Fibroblast of lung (primary cell): ENCODE data around the gene TANGO6. TPM values are rescaled to one million over a fixed set of nuclear protein-coding genes. Genes with fewer than 3 reads are reported as not detected.

Experiments used
- DNase-seq, 2 donors: peaks; one replicate each; pipeline versions ENCODE4 v3.0.0 to v3.0.0-alpha.2; 2010; ENCODE audit warnings: low read depth in 2 of 2
- H2AFZ ChIP-seq: 2 replicates; pipeline ENCODE4 v1.5.1; 2012; ENCODE audit warnings: low read length, control low read depth, inconsistent platforms
- H3K27ac ChIP-seq: 2 replicates; pipeline ENCODE4 v1.5.1; 2011; ENCODE audit warnings: low read length, control low read depth; ENCODE audit not compliant: insufficient read depth
- H3K27me3 ChIP-seq: 2 replicates; pipeline ENCODE4 v1.5.1; 2011; ENCODE audit warnings: mild to moderate bottlenecking, low read length; ENCODE audit not compliant: control insufficient read depth, insufficient read depth
- H3K36me3 ChIP-seq: 2 replicates; pipeline ENCODE4 v1.5.1; 2011; ENCODE audit warnings: low read length; ENCODE audit not compliant: control insufficient read depth, insufficient read depth
- H3K4me1 ChIP-seq: 2 replicates; pipeline ENCODE4 v1.5.1; 2011; ENCODE audit warnings: low read length; ENCODE audit not compliant: control insufficient read depth, insufficient read depth; ENCODE audit errors: extremely low read depth
- H3K4me2 ChIP-seq: 2 replicates; pipeline ENCODE4 v1.5.1; 2011; ENCODE audit warnings: low read length, control low read depth; ENCODE audit not compliant: insufficient read depth; ENCODE audit errors: extremely low read depth
- H3K4me3 ChIP-seq, 4 experiments: fragments of 200-600 bp in 1 of 4; sonication (generic) in 1 of 4; replicated peaks in 1 of 4; 2 replicates each; pipeline ENCODE4 v1.5.1; 2011 to 2016; ENCODE audit warnings: low read length in 4 of 4, low read depth in 3 of 4, mild to moderate bottlenecking in 3 of 4, control low read depth in 2 of 4, inconsistent platforms in 1 of 4, mixed read lengths in 1 of 4; ENCODE audit not compliant: insufficient read depth in 1 of 4; ENCODE audit errors: control extremely low read depth in 1 of 4
- H3K79me2 ChIP-seq: 2 replicates; pipeline ENCODE4 v1.5.1; 2012; ENCODE audit warnings: mild to moderate bottlenecking, low read length, inconsistent platforms; ENCODE audit not compliant: control insufficient read depth, insufficient read depth
- H3K9ac ChIP-seq: 2 replicates; pipeline ENCODE4 v1.5.1; 2011; ENCODE audit warnings: mild to moderate bottlenecking, low read length, control low read depth; ENCODE audit not compliant: insufficient read depth
- H3K9me3 ChIP-seq: 2 replicates; pipeline ENCODE4 v1.5.1; 2012; ENCODE audit warnings: low read depth, low read length; ENCODE audit not compliant: control insufficient read depth, insufficient read depth
- H4K20me1 ChIP-seq: 2 replicates; pipeline ENCODE4 v1.5.1; 2011; ENCODE audit warnings: low read length; ENCODE audit not compliant: control insufficient read depth, insufficient read depth; ENCODE audit errors: extremely low read depth
- EZH2 ChIP-seq: IDR thresholded peaks from 2 replicates; pipeline ENCODE4 v1.5.1; 2012; ENCODE audit warnings: low read length, control low read depth, mild to moderate bottlenecking; ENCODE audit errors: missing control alignments
- polyA plus RNA-seq, 2 donors: library from polyadenylated mRNA; depleted of rRNA in 1 of 2; stranded (reverse) in 1 of 2; unstranded in 1 of 2; fragments of >200 nt; gene quantifications; 2 replicates each; pipeline ENCODE4 v1.2.1, GENCODE V29; 2011 to 2012; ENCODE audit warnings: missing spikeins in 1 of 2
- total RNA-seq: library from RNA; depleted of rRNA; stranded (reverse); fragments of >200 nt; gene quantifications from 2 replicates; pipeline ENCODE4 v1.2.1, GENCODE V29; 2014
- TF ChIP-seq, protein P1 (sequence below), 2 donors: IDR thresholded peaks in 1 of 2; conservative IDR thresholded peaks in 1 of 2; 1 replicate in 1 of 2; 2 replicates in 1 of 2; pipeline ENCODE4 v1.5.1; 2011 to 2012; ENCODE audit warnings: low read length in 2 of 2, control low read depth in 1 of 2, inconsistent platforms in 1 of 2, low read depth in 1 of 2, mild to moderate bottlenecking in 1 of 2

Gene TANGO6
- total and polyA plus RNA-seq, 2 donors (not counting 1 experiment from before 2014, with no cell fraction given), result 6.5 to 29.9 TPM

DNA sequence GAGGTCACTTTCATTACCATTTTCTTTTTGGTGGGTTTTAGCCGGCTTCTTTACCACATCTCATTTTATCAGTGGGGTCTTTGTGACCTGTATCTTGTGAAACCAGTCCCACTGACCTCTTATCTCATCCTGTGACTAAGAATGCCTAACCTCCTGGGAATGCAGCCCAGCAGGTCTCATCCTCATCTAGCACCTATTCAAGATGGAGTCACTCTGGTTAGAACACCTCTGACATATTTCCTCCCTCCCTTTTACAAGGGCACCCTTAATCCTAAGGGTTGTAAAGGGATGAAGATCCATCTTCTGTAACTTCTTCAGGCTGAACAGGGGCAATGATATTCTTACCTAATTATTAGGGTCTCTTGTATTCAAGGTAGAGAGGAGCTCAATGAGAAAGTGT is 154.2 kb downstream of the TANGO6 start:
- DNase-seq, result no peak
- TF ChIP-seq EZH2, result no peak
- TF ChIP-seq, protein P1, sequence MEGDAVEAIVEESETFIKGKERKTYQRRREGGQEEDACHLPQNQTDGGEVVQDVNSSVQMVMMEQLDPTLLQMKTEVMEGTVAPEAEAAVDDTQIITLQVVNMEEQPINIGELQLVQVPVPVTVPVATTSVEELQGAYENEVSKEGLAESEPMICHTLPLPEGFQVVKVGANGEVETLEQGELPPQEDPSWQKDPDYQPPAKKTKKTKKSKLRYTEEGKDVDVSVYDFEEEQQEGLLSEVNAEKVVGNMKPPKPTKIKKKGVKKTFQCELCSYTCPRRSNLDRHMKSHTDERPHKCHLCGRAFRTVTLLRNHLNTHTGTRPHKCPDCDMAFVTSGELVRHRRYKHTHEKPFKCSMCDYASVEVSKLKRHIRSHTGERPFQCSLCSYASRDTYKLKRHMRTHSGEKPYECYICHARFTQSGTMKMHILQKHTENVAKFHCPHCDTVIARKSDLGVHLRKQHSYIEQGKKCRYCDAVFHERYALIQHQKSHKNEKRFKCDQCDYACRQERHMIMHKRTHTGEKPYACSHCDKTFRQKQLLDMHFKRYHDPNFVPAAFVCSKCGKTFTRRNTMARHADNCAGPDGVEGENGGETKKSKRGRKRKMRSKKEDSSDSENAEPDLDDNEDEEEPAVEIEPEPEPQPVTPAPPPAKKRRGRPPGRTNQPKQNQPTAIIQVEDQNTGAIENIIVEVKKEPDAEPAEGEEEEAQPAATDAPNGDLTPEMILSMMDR (conservative IDR thresholded peaks at IDR 0.05 in 1 of 2, IDR thresholded peaks at IDR 0.05 in 1 of 2; ENCODE audit: low read depth in 1 of 2, low read length in 2 of 2), result no peak
- H3K27ac ChIP-seq, result no peak overlapping the region
- no peaks in the 10 kb centered on the region for H4K20me1 ChIP-seq
- no peaks in the 10 kb centered on the region for H3K9me3 ChIP-seq
- no peak overlapping the region for H2AFZ ChIP-seq
- H3K27me3 ChIP-seq, result no peaks in the 10 kb centered on the region
- H3K4me2 ChIP-seq, result no peak overlapping the region
- no peaks in the 10 kb centered on the region for H3K79me2 ChIP-seq
- no peaks in the 10 kb centered on the region for H3K4me1 ChIP-seq
- no peak overlapping the region for H3K4me3 ChIP-seq
- no peaks in the 10 kb centered on the region for H3K36me3 ChIP-seq
- no peak overlapping the region for H3K9ac ChIP-seq

DNA sequence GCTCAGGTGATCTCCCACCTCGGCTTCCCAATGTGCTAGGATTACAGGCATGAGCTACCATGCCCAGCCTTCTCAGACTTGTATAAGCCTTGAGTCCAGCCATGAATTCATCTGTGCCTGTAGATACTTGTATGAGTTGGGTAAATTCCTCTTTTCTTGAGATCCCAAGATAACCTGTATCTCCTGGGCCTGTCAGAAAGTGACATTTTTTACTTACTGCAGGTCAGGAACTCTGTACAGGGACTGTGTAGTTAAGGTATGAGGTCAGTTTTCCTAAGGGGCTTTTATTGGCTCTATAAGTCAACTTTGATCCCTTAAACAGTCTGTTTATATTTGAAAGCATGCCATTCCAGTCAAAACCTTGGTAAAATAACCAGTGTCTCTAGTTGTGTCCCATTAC is 155.8 kb downstream of the TANGO6 start:
- TF ChIP-seq, protein P1 (conservative IDR thresholded peaks at IDR 0.05 in 1 of 2, IDR thresholded peaks at IDR 0.05 in 1 of 2; ENCODE audit: low read depth in 1 of 2, low read length in 2 of 2), result no peak
- no peak for TF ChIP-seq EZH2
- H3K4me3 ChIP-seq, result no peak overlapping the region
- H4K20me1 ChIP-seq, result no peaks in the 10 kb centered on the region
- no peak overlapping the region for H3K27ac ChIP-seq
- no peak overlapping the region for H3K9ac ChIP-seq
- H2AFZ ChIP-seq, result no peak overlapping the region
- no peaks in the 10 kb centered on the region for H3K79me2 ChIP-seq
- no peaks in the 10 kb centered on the region for H3K9me3 ChIP-seq
- no peaks in the 10 kb centered on the region for H3K27me3 ChIP-seq
- no peaks in the 10 kb centered on the region for H3K36me3 ChIP-seq
- no peak for DNase-seq
- H3K4me1 ChIP-seq, result no peaks in the 10 kb centered on the region
- no peak overlapping the region for H3K4me2 ChIP-seq

DNA sequence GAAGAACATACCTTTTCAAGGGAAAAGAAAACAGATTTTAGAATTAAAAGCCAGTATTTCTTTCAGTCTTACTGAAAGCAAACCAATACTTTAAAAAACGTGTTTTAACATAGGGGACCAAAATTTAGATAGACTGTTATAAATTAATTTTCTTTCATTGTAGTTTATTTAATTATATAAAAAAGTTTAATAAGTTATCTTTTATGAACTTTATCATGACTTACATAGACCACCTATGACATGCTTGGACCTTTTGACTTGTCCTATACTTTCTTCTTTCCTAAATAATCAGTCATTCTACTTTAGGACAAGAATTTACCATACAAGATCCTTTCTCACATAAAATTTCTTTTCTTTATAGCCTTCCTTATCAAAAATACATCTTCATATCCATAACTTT is 160.2 kb downstream of the TANGO6 start:
- TF ChIP-seq EZH2, result no peak
- TF ChIP-seq, protein P1 (conservative IDR thresholded peaks at IDR 0.05 in 1 of 2, IDR thresholded peaks at IDR 0.05 in 1 of 2; ENCODE audit: low read depth in 1 of 2, low read length in 2 of 2), result no peak
- H2AFZ ChIP-seq, result no peak overlapping the region

More for the DNA sequence above, 160.2 kb downstream of the TANGO6 start:
- Histone ChIP-seq H4K20me1 (no peaks in the 10 kb centered on the region), H3K9ac (no peak overlapping the region), H3K4me3 (no peak overlapping the region), H3K27me3 (no peaks in the 10 kb centered on the region), H3K4me2 (no peak overlapping the region), H3K79me2 (no peaks in the 10 kb centered on the region), H3K36me3 (no peaks in the 10 kb centered on the region), H3K4me1 (no peaks in the 10 kb centered on the region), H3K9me3 (no peaks in the 10 kb centered on the region), H3K27ac (no peak overlapping the region)
- DNase-seq, result no peak
